SU-DHL-6 (cell line): ENCODE data around the gene NDUFS3.

Source experiments
- H2AFZ ChIP-seq: fragments of 200-600 bp; sonication (generic); 2 replicates; pipeline ENCODE4 v1.6.1; 2014; ENCODE audit warnings: low read depth, mild to moderate bottlenecking, moderate library complexity, mixed read lengths, antibody characterized with exemption, low read length; ENCODE audit not compliant: severe bottlenecking
- H3F3A ChIP-seq: fragments of 200-600 bp; shearing (Covaris generic); 2 replicates; pipeline ENCODE4 v1.6.0; 2016; ENCODE audit warnings: antibody characterized with exemption, mild to moderate bottlenecking; ENCODE audit not compliant: insufficient read depth
- H3K27ac ChIP-seq: fragments of 200-600 bp; sonication (generic); 2 replicates; pipeline ENCODE4 v1.5.1; 2016; ENCODE audit warnings: low read depth, mild to moderate bottlenecking, low read length, moderate library complexity, mixed read lengths
- H3K27me3 ChIP-seq: fragments of 200-600 bp; sonication (generic), shearing (Covaris generic); 2 replicates; pipeline ENCODE4 v1.6.0; 2014; ENCODE audit warnings: mild to moderate bottlenecking, low read length
- H3K36me3 ChIP-seq: fragments of 200-600 bp; sonication (generic); 2 replicates; pipeline ENCODE4 v1.6.1; 2014; ENCODE audit warnings: mild to moderate bottlenecking, low read length, mixed read lengths
- H3K4me2 ChIP-seq: fragments of 300-600, 200-600 bp; shearing (Covaris generic), sonication (generic); 2 replicates; pipeline ENCODE4 v1.6.0; 2014; ENCODE audit warnings: low read length, low read depth, mild to moderate bottlenecking; ENCODE audit not compliant: poor library complexity, severe bottlenecking
- H3K4me3 ChIP-seq: fragments of 200-600 bp; sonication (generic); 2 replicates; pipeline ENCODE4 v1.5.1; 2014; ENCODE audit warnings: antibody characterized with exemption, low read length, mild to moderate bottlenecking, mixed read lengths; ENCODE audit not compliant: insufficient read depth, poor library complexity, severe bottlenecking
- H3K79me2 ChIP-seq: fragments of 200-600 bp; sonication (generic); 2 replicates; pipeline ENCODE4 v1.6.1; 2014; ENCODE audit warnings: mild to moderate bottlenecking, low read length, moderate library complexity; ENCODE audit not compliant: insufficient read depth
- H3K9ac ChIP-seq: fragments of 200-600 bp; sonication (generic); 2 replicates; pipeline ENCODE4 v1.7.0; 2014; ENCODE audit warnings: mild to moderate bottlenecking, low read length
- H3K9me2 ChIP-seq: fragments of 200-600 bp; sonication (generic); replicated peaks from 2 replicates; pipeline ENCODE4 v1.6.1; 2014; ENCODE audit warnings: low read length; ENCODE audit not compliant: insufficient read depth
- H3K9me3 ChIP-seq: fragments of 200-600 bp; sonication (generic); 2 replicates; pipeline ENCODE4 v1.6.1; 2014; ENCODE audit warnings: low read length, mixed read lengths; ENCODE audit not compliant: insufficient read depth
- H4K20me1 ChIP-seq: fragments of 200-600 bp; sonication (generic); 2 replicates; pipeline ENCODE4 v1.6.1; 2014; ENCODE audit warnings: low read depth, mild to moderate bottlenecking, antibody characterized with exemption, low read length, moderate library complexity, mixed read lengths
- EZH2phosphoT487 ChIP-seq: fragments of 200-600 bp; sonication (generic), shearing (Covaris generic); conservative IDR thresholded peaks from 2 replicates; pipeline ENCODE4 v1.6.1; 2018; ENCODE audit warnings: mild to moderate bottlenecking, antibody characterized with exemption, low read length, moderate library complexity, mixed read lengths
- TF ChIP-seq, protein P1 (sequence below): fragments of 200-600 bp; sonication (generic); IDR thresholded peaks from one replicate; pipeline ENCODE4 v1.5.1; 2017; ENCODE audit warnings: antibody characterized with exemption, mild to moderate bottlenecking, low read length, moderate library complexity; ENCODE audit not compliant: insufficient read depth, poor library complexity, severe bottlenecking

Gene NDUFS3

DNA sequence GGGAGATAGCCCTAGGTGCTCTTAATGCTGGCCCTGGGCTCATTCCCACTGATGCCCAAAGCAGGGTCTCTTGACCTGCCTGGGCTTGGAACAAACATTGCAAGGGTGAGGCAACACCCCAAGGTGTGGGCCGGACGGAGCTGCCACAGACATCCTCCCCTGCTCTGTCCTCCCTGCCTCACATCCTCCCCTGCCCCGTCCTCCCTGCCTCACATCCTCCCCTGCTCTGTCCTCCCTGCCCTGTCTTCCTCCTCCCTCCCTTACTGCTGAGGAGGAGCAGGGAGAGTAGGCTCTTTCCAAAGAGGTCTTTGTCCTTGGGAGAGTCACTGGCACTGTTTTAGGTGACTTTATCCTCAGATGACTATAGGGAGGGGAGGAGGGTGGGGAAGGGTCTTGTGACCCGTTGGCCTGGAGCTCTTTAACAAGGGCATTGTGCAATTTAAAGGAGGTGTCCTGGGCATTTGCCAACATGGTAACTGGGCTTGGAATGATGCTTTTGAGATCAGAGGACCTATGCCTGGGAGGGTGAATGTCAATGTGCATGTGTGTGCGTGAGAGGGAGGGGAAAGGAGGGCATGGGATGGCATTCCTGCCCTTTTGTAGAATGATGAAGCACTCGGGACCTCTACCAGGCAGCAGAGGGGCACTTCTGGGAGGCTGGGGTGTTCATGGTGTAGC lies 8.3 kb downstream of the NDUFS3 start:
- no peak overlapping the region for H3K27ac ChIP-seq
- H3K36me3 ChIP-seq = no peaks in the 10 kb centered on the region
- no peak overlapping the region for H3K9ac ChIP-seq
- H3K4me2 ChIP-seq = no peak overlapping the region
- H3K79me2 ChIP-seq = no peaks in the 10 kb centered on the region
- H3K27me3 ChIP-seq = no peaks in the 10 kb centered on the region
- H3K9me2 ChIP-seq = no peaks in the 10 kb centered on the region
- no peaks in the 10 kb centered on the region for H3K9me3 ChIP-seq
- no peak overlapping the region for H3K4me3 ChIP-seq
- no peaks in the 10 kb centered on the region for H4K20me1 ChIP-seq
- no peaks in the 10 kb centered on the region for H3F3A ChIP-seq
- TF ChIP-seq EZH2phosphoT487 = no peak
- TF ChIP-seq, protein P1, sequence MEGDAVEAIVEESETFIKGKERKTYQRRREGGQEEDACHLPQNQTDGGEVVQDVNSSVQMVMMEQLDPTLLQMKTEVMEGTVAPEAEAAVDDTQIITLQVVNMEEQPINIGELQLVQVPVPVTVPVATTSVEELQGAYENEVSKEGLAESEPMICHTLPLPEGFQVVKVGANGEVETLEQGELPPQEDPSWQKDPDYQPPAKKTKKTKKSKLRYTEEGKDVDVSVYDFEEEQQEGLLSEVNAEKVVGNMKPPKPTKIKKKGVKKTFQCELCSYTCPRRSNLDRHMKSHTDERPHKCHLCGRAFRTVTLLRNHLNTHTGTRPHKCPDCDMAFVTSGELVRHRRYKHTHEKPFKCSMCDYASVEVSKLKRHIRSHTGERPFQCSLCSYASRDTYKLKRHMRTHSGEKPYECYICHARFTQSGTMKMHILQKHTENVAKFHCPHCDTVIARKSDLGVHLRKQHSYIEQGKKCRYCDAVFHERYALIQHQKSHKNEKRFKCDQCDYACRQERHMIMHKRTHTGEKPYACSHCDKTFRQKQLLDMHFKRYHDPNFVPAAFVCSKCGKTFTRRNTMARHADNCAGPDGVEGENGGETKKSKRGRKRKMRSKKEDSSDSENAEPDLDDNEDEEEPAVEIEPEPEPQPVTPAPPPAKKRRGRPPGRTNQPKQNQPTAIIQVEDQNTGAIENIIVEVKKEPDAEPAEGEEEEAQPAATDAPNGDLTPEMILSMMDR = no peak
- H2AFZ ChIP-seq = no peak overlapping the region

DNA sequence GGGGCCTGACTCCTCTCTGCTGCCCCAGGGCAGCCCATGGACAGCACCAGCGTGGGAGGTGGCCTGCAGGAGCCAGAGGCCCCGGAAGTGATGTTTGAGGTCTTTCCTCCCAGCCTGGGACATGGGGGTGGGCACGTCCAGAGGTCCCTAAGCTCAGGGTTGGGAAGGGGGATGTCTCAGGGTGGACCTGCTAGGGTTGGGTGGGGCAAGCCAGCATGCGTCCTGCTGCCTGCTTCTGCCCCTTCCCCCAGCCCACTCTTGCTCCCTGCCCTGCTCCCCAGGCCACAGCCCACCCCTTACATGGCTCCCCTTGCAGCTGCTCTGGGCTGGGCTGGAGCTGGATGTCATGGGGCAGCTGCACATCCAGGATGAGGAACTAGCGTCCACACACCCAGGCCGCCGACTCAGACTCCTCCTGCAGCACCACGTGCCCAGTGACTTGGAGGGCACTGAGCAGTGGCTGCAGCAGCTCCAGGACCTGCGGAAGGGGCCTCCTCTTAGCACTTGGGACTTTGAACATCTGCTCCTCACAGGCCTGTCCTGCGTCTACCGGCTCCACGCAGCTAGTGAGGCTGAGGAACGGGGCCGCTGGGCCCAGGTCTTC lies 9.0 kb downstream of the NDUFS3 start:
- Histone ChIP-seq H3F3A (no peaks in the 10 kb centered on the region), H3K27me3 (no peaks in the 10 kb centered on the region), H4K20me1 (no peaks in the 10 kb centered on the region), H2AFZ (no peak overlapping the region), H3K79me2 (no peaks in the 10 kb centered on the region), H3K9me3 (no peaks in the 10 kb centered on the region), H3K27ac (no peak overlapping the region), H3K4me2 (no peak overlapping the region), H3K9ac (no peak overlapping the region), H3K9me2 (no peaks in the 10 kb centered on the region), H3K36me3 (no peaks in the 10 kb centered on the region), H3K4me3 (no peak overlapping the region)
- TF ChIP-seq, protein P1 = no peak
- TF ChIP-seq EZH2phosphoT487 = no peak

DNA sequence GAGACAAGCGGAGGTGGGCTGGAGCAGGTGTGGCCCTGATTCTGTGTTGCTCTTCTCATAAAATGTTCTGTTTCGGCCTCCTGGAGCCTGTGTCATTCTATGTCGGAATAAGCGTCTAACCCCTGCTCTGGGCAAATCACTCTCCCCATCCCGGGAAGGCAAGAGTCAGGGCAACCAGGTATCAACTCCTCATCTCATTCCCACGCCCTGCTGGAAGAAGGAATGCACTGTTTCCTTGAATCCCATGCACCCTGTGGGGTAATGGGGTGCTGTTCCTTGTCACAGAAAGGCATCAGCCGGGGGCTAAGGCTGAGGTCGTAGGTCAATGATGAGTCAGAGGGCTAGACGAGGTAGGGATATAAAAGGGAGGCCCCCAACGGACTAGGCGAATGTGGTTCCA lies 10.2 kb downstream of the NDUFS3 start:
- no peak overlapping the region for H3K9ac ChIP-seq
- H2AFZ ChIP-seq = no peak overlapping the region
- H4K20me1 ChIP-seq = no peaks in the 10 kb centered on the region
- H3K36me3 ChIP-seq = no peaks in the 10 kb centered on the region
- no peak overlapping the region for H3K4me2 ChIP-seq
- no peaks in the 10 kb centered on the region for H3K9me2 ChIP-seq
- H3K79me2 ChIP-seq = no peaks in the 10 kb centered on the region
- H3K27me3 ChIP-seq = no peaks in the 10 kb centered on the region
- TF ChIP-seq, protein P1 = no peak
- no peak for TF ChIP-seq EZH2phosphoT487
- H3K4me3 ChIP-seq = no peak overlapping the region
- no peak overlapping the region for H3K27ac ChIP-seq
- no peaks in the 10 kb centered on the region for H3K9me3 ChIP-seq
- H3F3A ChIP-seq = no peaks in the 10 kb centered on the region
